Vagina (tissue), 2 donors: Measurements from ENCODE around the gene EFHC1. TPM values are rescaled to one million over a fixed set of nuclear protein-coding genes. Genes with fewer than 3 reads are reported as not detected.

Source experiments
- DNase-seq, 2 donors: peaks; one replicate each; pipeline ENCODE4 v3.0.0-alpha.2; 2017; ENCODE audit errors: extremely low spot score in 2 of 2
- H3K27ac ChIP-seq: fragments of 200-600 bp; sonication (generic); one replicate; pipeline ENCODE4 v1.5.1; 2019
- H3K27me3 ChIP-seq: fragments of 200-600 bp; sonication (generic); one replicate; pipeline ENCODE4 v1.5.1; 2019
- H3K36me3 ChIP-seq, 2 donors: fragments of 200-600 bp; sonication (generic); one replicate each; pipeline ENCODE4 v1.5.1; 2017 to 2019
- H3K4me1 ChIP-seq: fragments of 200-600 bp; sonication (generic); one replicate; pipeline ENCODE4 v1.5.1; 2019
- H3K4me3 ChIP-seq, 2 donors: fragments of 200-600 bp; sonication (generic); 1 replicate in 1 of 2; 2 replicates in 1 of 2; pipeline ENCODE4 v1.5.1; 2016 to 2019
- H3K9me3 ChIP-seq: fragments of 200-600 bp; sonication (generic); one replicate; pipeline ENCODE4 v1.5.1; 2019
- POLR2A ChIP-seq, 2 donors: fragments of 450-650 bp; IDR thresholded peaks; one replicate each; pipeline ENCODE4 v1.6.1; 2017; ENCODE audit warnings: antibody characterized with exemption in 2 of 2, mild to moderate bottlenecking in 2 of 2, moderate library complexity in 2 of 2
- POLR2AphosphoS5 ChIP-seq, 2 donors: sonication (generic); formaldehyde crosslinking; IDR thresholded peaks; one replicate each; pipeline ENCODE4 v1.9.0; 2017; ENCODE audit warnings: antibody characterized with exemption in 2 of 2, mild to moderate bottlenecking in 2 of 2, low read depth in 1 of 2; ENCODE audit not compliant: insufficient read depth in 1 of 2
- intact Hi-C: fragments of 100-400 bp; cut with DNase I; formaldehyde crosslinking; loops from one replicate; pipeline ENCODE4 v1.15.1; 2023
- total RNA-seq: library from RNA; depleted of rRNA; stranded (reverse); fragments of >200 nt; gene quantifications from one replicate; pipeline ENCODE4 v1.2.3, GENCODE V29; 2016
- TF ChIP-seq, protein P1 (sequence below), 3 experiments: fragments of 450-650 bp in 2 of 3; fragments of 200-600 bp in 1 of 3; sonication (generic) in 1 of 3; IDR thresholded peaks; one replicate each; pipeline ENCODE4 v1.5.1; 2017 to 2019; ENCODE audit warnings: antibody characterized with exemption in 3 of 3, mild to moderate bottlenecking in 2 of 3, moderate library complexity in 2 of 3

EFHC1 gene
- total RNA-seq, 1 donor from 2014 or later = 27.0 TPM

DNA sequence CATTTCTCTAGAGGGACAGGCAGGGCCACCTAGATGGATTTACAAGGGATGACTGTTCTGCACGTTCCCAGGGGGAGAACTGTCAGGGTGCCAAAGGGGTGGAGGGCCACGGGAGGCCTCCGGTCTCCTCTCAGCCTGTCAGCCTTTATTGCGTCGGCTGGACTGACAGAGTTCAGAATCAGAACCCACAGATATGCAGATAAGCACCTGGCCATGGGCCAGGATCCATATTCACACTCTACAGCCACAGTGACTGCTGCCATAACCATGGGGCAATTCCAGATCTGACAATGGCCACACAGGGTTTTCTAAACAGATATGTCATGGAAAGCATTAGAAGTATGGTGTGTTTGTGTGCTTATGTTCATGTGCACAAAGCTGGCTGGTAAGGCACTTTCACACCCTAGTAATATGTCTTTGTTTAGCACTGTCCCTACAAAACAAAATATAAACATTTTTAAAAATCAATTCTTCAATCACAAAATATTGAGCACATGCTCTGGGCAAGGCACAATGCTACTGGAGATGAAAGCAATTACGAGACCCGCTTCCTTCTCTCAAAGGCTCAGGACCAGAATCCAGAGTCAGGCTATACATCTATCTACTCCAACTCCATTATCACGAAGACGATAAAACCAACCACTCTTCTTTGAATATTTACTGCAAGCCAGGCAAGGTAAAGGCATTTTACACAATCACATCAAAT is 127.7 kb downstream of the EFHC1 start:
- peaks cover 72% of the 10 kb centered on the region for H3K4me1 ChIP-seq
- no peak overlapping the region for H3K4me3 ChIP-seq
- H3K27me3 ChIP-seq = no peaks in the 10 kb centered on the region
- H3K9me3 ChIP-seq = no peaks in the 10 kb centered on the region
- DNase-seq = no peak
- TF ChIP-seq, protein P1, sequence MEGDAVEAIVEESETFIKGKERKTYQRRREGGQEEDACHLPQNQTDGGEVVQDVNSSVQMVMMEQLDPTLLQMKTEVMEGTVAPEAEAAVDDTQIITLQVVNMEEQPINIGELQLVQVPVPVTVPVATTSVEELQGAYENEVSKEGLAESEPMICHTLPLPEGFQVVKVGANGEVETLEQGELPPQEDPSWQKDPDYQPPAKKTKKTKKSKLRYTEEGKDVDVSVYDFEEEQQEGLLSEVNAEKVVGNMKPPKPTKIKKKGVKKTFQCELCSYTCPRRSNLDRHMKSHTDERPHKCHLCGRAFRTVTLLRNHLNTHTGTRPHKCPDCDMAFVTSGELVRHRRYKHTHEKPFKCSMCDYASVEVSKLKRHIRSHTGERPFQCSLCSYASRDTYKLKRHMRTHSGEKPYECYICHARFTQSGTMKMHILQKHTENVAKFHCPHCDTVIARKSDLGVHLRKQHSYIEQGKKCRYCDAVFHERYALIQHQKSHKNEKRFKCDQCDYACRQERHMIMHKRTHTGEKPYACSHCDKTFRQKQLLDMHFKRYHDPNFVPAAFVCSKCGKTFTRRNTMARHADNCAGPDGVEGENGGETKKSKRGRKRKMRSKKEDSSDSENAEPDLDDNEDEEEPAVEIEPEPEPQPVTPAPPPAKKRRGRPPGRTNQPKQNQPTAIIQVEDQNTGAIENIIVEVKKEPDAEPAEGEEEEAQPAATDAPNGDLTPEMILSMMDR (IDR thresholded peaks at IDR 0.05) = no peak
- no peak overlapping the region for H3K27ac ChIP-seq
- intact Hi-C loops = no loop called here
- no peaks in the 10 kb centered on the region for H3K36me3 ChIP-seq

DNA sequence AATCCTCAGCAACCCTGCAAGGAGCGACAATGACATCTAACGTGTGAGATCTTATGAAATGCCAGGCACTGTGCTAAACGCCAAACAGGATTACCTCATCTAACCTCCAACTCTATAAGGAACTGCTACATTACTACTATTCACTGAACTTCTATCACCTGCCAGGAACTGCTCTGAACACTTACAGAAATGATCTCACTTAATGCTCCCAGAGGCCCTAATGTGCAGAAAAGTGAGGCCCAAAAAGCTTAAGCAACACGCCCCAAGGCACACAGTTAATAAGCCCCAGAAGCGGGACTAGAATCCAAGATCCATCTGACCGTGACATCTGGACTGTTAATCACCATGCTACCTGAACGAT is 128.2 kb downstream of the EFHC1 start:
- no peak overlapping the region for H3K4me3 ChIP-seq
- H3K27me3 ChIP-seq = no peaks in the 10 kb centered on the region
- peaks cover 72% of the 10 kb centered on the region for H3K4me1 ChIP-seq
- no peak for DNase-seq
- no peak for TF ChIP-seq POLR2A (IDR thresholded peaks at IDR 0.05)
- TF ChIP-seq POLR2AphosphoS5 (IDR thresholded peaks at IDR 0.05; ENCODE audit: insufficient read depth in 1 of 2, low read depth in 1 of 2) = no peak
- TF ChIP-seq, protein P1 (IDR thresholded peaks at IDR 0.05) = no peak
- H3K27ac ChIP-seq = no peak overlapping the region
- no peaks in the 10 kb centered on the region for H3K36me3 ChIP-seq
- intact Hi-C loops = no loop called here
- H3K9me3 ChIP-seq = no peaks in the 10 kb centered on the region

DNA sequence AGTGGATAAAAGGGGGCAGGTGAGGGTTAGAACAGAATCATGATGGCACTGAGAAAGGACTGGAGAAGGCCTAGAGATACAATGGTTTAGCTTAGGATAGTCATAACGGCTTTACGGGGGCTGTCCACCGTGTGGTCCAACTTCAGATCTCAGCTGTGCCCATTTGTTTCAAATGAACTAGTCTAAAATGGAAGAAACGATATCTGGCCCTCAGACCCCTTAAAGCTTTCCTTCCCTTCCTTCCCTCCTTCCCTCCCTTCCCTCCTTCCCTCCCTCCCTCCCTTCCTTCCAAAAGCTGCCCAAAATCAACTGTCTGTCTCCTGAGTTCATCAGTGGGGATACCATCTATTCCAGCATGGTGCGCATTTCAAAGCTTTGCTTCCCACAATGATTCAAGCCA is 128.9 kb downstream of the EFHC1 start:
- Histone ChIP-seq H3K4me1 (peaks cover 66% of the 10 kb centered on the region), H3K27ac (no peak overlapping the region)
- intact Hi-C loops = no loop called here

DNA sequence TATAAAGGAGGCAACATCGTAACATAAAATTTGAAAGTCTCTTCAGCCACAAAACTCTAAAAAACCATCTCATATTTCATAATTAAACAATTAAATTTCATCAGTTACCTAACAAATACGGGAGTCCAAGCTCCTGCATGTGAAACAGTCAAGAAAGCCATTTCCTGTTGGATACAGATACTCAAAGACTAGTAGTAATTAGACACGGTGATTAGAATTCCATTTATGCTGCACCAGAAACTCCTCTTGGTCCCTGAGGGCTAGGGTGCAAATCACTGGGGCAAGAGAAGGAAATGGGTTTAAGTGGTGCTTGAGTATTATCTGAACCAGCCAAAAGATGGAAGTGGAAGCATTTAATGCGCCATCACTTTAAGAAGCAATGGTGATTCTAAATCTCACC is 129.3 kb downstream of the EFHC1 start:
- peaks cover 62% of the 10 kb centered on the region for H3K4me1 ChIP-seq
- H3K27ac ChIP-seq = no peak overlapping the region
- intact Hi-C loops = no loop called here

More for the DNA sequence above, 128.9 kb downstream of the EFHC1 start:
- DNase-seq = no peak
- no peak for TF ChIP-seq POLR2AphosphoS5 (IDR thresholded peaks at IDR 0.05; ENCODE audit: insufficient read depth in 1 of 2, low read depth in 1 of 2)
- no peak for TF ChIP-seq POLR2A (IDR thresholded peaks at IDR 0.05)
- TF ChIP-seq, protein P1 (IDR thresholded peaks at IDR 0.05) = no peak
- Histone ChIP-seq H3K9me3 (no peaks in the 10 kb centered on the region), H3K36me3 (no peaks in the 10 kb centered on the region), H3K27me3 (no peaks in the 10 kb centered on the region), H3K4me3 (no peak overlapping the region)

DNA sequence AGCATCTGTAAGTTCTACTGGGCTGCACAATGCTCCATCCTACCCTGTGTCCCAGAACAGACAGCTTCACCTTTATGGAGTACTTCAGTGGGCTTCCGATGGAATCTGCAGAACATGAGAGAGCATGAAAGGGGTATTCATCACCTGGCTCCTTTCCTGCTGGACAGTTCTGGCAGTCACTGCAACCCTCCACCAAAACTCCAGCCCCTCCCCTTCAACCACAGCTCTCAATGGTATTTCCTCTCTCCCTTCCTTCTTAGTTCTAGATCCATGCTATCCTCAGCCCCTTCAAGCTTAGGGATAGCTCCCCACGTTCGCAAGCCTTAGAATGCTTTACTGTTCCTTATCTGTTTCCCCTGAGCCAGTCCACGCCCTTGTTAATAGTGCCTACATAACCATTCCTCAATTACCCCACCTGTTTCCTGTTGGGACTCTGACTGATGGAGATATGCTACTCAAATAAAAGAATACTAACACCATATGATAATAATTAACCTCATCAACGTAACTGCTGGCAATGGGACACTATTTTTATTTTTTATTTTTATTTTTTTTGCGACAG is 130.0 kb downstream of the EFHC1 start:
- TF ChIP-seq POLR2A (IDR thresholded peaks at IDR 0.05) = no peak
- Histone ChIP-seq H3K27ac (no peak overlapping the region), H3K27me3 (no peaks in the 10 kb centered on the region), H3K9me3 (no peaks in the 10 kb centered on the region), H3K36me3 (no peaks in the 10 kb centered on the region), H3K4me3 (no peak overlapping the region), H3K4me1 (peaks cover 57% of the 10 kb centered on the region)
- intact Hi-C loops = no loop called here
- no peak for DNase-seq

More for the DNA sequence above, 129.3 kb downstream of the EFHC1 start:
- H3K36me3 ChIP-seq = no peaks in the 10 kb centered on the region
- H3K9me3 ChIP-seq = no peaks in the 10 kb centered on the region
- TF ChIP-seq POLR2A (IDR thresholded peaks at IDR 0.05) = no peak
- no peak for TF ChIP-seq POLR2AphosphoS5 (IDR thresholded peaks at IDR 0.05; ENCODE audit: insufficient read depth in 1 of 2, low read depth in 1 of 2)
- TF ChIP-seq, protein P1 (IDR thresholded peaks at IDR 0.05) = no peak
- no peak for DNase-seq
- H3K27me3 ChIP-seq = no peaks in the 10 kb centered on the region
- no peak overlapping the region for H3K4me3 ChIP-seq
